EL (cell line): Measurements from ENCODE around the gene SDK1.

Experiments
- DNase-seq: peaks from one replicate; pipeline ENCODE4 v3.0.0-alpha.2; 2016

Gene SDK1

GRCh38 chr7:3425087-3425486 is 124.0 kb downstream of the SDK1 start:
- no peak for DNase-seq

GRCh38 chr7:3426064-3426463 is 125.0 kb downstream of the SDK1 start:
- no peak for DNase-seq

- no peak for DNase-seq
Measured at GRCh38 chr7:3427957-3428356, 126.9 kb downstream of the SDK1 start.

GRCh38 chr7:3429981-3430380 is 128.9 kb downstream of the SDK1 start:
- DNase-seq: no peak

- DNase-seq: no peak
Measured at GRCh38 chr7:3430588-3430987, 129.5 kb downstream of the SDK1 start.

GRCh38 chr7:3431306-3431705 is 130.3 kb downstream of the SDK1 start:
- DNase-seq: no peak

- no peak for DNase-seq
Measured at GRCh38 chr7:3432911-3433310, 131.9 kb downstream of the SDK1 start.

- DNase-seq: no peak
Measured at GRCh38 chr7:3434611-3435010, 133.6 kb downstream of the SDK1 start.

- DNase-seq: no peak
Measured at GRCh38 chr7:3436112-3436511, 135.1 kb downstream of the SDK1 start.

- no peak for DNase-seq
Measured at GRCh38 chr7:3436746-3437145, 135.7 kb downstream of the SDK1 start.

- no peak for DNase-seq
Measured at GRCh38 chr7:3437467-3437866, 136.4 kb downstream of the SDK1 start.

GRCh38 chr7:3438352-3438751 is 137.3 kb downstream of the SDK1 start:
- no peak for DNase-seq

GRCh38 chr7:3439333-3440030 is 138.4 kb downstream of the SDK1 start:
- no peak for DNase-seq

GRCh38 chr7:3440509-3440908 is 139.5 kb downstream of the SDK1 start:
- DNase-seq: no peak

- DNase-seq: no peak
Measured at GRCh38 chr7:3443716-3444115, 142.7 kb downstream of the SDK1 start.

- DNase-seq: no peak
Measured at GRCh38 chr7:3446786-3447185, 145.7 kb downstream of the SDK1 start.

- no peak for DNase-seq
Measured at GRCh38 chr7:3451701-3452100, 150.6 kb downstream of the SDK1 start.

GRCh38 chr7:3453398-3453797 is 152.3 kb downstream of the SDK1 start:
- no peak for DNase-seq

GRCh38 chr7:3455806-3456595 is 154.9 kb downstream of the SDK1 start:
- DNase-seq: no peak

GRCh38 chr7:3459111-3459510 is 158.1 kb downstream of the SDK1 start:
- DNase-seq: no peak

- DNase-seq: no peak
Measured at GRCh38 chr7:3461923-3462322, 160.9 kb downstream of the SDK1 start.

GRCh38 chr7:3463696-3464095 is 162.6 kb downstream of the SDK1 start:
- DNase-seq: no peak

- no peak for DNase-seq
Measured at GRCh38 chr7:3464900-3465622, 164.0 kb downstream of the SDK1 start.

GRCh38 chr7:3466261-3466660 is 165.2 kb downstream of the SDK1 start:
- no peak for DNase-seq
